Astrocyte of the spinal cord (primary cell): ENCODE results near the gene ASXL2.

Experiments used
- DNase-seq: peaks from one replicate; pipeline ENCODE4 v3.0.0; 2011; ENCODE audit warnings: low read depth, low spot score
- H3K4me3 ChIP-seq: 2 replicates; pipeline ENCODE4 v1.5.1; 2011; ENCODE audit warnings: low read depth, mild to moderate bottlenecking, low read length, moderate library complexity
- in situ Hi-C: cut with HindIII; loops from 2 replicates; pipeline ENCODE4 v1.10.0; 2017; ENCODE audit warnings: low sequenced_read_pairs
- TF ChIP-seq, protein P1 (sequence below): IDR thresholded peaks from 2 replicates; pipeline ENCODE4 v1.5.1; 2012; ENCODE audit warnings: low read depth, mild to moderate bottlenecking, low read length, inconsistent platforms

Gene ASXL2

DNA sequence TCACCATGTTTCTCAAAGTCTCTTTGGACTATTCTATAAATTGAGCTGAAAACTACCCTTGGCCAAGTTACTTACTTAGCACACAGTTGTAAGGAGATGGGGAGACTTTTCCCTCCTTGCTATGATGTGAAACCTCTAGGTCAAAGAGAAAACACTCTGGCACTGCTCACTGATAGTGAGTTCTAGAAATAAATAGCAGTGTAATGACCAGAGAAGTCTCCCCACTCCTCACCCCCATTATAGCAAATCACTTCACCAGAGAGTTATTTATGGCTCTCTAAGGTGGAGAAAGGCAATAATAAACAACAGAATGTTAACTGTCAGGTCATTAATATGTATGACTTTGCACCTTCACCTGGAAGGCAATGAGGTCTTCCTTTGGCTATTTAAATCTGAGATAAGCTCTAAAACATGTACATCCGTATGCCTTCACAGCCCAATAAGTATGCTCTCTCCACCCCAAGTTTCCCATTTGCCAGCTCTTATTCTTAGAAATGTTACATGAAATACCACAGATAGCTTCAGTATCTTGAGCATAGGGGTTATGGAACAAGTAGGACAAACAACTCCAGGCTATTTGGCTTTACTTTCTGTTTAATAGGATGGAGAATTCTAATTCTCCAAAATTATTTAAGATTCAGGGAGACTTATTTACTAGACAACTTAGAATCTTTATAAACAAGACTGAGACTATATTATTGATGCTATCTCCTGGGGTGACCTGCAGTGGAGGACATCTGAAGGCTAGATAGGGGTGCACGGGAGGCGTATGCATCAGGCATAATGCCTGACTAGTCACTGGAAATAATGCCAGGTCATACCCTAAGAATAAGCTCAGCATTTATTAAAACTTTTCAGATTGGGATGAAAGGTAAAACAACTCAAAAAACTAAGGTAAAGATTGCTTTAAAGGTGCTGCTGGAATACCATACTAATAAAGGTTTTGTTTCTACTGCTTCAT, 139.6 kb downstream of the ASXL2 start:
- TF ChIP-seq, protein P1, sequence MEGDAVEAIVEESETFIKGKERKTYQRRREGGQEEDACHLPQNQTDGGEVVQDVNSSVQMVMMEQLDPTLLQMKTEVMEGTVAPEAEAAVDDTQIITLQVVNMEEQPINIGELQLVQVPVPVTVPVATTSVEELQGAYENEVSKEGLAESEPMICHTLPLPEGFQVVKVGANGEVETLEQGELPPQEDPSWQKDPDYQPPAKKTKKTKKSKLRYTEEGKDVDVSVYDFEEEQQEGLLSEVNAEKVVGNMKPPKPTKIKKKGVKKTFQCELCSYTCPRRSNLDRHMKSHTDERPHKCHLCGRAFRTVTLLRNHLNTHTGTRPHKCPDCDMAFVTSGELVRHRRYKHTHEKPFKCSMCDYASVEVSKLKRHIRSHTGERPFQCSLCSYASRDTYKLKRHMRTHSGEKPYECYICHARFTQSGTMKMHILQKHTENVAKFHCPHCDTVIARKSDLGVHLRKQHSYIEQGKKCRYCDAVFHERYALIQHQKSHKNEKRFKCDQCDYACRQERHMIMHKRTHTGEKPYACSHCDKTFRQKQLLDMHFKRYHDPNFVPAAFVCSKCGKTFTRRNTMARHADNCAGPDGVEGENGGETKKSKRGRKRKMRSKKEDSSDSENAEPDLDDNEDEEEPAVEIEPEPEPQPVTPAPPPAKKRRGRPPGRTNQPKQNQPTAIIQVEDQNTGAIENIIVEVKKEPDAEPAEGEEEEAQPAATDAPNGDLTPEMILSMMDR: no peak
- no peak overlapping the region for H3K4me3 ChIP-seq
- in situ Hi-C loops: no loop called here
- no peak for DNase-seq

DNA sequence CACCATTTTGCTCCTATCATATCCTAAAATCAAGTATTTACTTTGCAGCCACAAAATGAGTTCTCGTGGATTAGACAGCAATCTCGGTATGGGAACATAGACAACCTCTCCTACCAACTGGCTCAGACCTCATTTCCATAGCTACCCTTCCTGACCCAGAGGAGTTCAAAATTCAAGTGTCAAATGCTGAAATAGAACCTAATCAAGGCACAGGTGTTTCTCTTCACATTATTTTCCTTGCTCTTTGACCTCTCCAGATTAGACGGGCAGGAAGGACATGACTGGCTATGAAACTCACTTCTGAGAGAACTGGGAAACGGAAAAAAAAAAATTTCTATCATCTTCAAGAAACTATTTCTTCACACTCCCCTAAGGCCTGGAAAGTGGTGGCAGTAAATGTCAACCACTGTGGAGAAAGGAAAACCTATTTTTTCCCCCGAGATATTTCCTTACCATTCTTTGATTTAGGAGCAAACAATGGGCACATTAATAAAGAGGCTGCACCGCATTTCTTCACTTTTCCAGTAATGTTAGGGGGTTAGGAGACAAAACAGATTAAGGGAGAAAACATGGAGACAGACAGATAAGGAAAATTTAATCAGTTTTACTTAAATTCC, 141.3 kb downstream of the ASXL2 start:
- H3K4me3 ChIP-seq: no peak overlapping the region
- in situ Hi-C loops: no loop called here
- TF ChIP-seq, protein P1: no peak
- no peak for DNase-seq

DNA sequence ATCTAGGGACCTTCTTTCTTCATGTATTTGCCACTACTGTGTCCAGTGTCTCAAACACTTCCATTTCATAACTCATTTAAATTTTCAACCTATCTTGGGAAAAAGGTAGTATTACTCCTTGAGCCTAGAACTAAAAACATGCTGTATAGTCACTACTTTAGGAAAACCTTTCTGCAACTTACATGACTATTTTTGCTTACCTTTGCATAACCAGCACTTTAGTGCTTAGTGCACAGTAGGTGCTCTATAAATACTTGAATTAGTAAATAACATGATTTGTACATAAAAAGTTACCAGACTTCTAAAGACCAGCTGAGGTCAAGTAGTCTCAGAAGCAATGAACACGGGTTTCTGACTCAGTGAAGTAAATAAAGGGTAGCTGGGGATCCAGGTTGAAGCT, 142.5 kb downstream of the ASXL2 start:
- no peak for DNase-seq
- in situ Hi-C loops: no loop called here
- TF ChIP-seq, protein P1: no peak
- H3K4me3 ChIP-seq: no peak overlapping the region

DNA sequence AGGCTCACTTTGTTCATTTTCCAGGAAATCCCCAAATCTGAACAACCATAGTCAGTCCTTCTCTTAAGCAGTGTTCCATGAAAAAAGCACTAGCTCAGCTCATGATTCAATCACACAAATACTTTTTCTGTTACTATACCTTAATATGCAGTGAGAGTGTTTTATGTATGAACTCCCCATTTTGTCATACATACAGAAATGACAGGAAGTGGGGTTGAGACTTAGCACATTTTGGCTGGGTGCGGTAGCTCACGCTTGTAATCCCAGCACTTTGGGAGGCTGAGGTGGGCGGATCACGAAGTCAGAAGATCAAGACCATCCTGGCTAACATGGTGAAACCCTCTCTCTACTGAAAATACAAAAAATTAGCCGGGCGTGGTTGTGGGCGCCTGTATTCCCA, 149.7 kb downstream of the ASXL2 start:
- H3K4me3 ChIP-seq: no peak overlapping the region
- in situ Hi-C loops: no loop called here
- DNase-seq: no peak
- TF ChIP-seq, protein P1: no peak

DNA sequence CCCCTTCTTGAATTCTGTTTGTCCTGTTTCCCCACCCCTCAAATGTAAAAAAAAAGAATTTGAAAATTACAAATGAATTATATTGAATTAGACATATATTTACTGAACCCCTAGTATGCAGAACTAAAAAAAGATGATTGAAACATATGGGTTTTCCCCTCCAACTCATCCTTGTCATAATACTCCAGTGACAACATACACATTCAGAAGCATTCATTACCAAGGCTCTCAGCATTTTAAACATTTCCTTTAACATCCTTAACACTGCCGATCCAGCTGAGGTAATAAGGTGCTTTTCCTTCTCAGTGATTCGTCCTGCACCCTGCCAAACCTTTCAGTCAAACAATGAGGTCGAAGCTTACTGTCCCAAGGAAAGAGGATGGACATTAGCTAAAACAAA, 151.8 kb downstream of the ASXL2 start:
- DNase-seq: no peak
- TF ChIP-seq, protein P1: no peak

DNA sequence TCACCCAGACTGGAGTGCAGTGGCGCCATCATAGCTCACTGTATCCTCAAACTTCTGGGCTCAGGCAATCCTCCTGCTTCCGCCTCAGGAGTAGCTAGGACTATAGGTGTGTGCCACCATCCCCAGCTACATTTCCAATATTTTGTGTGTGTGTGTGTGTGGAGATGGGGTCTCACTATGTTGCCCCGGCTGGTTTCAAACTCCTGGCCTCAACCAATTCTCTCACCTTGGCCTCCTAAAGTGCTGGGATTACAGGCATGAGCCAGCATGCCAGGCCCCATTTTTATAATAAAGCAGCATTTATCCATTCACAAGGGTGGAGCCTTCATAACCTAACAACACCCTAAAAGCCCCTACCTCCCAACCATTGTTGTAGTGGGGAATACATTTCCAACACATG, 152.4 kb downstream of the ASXL2 start:
- H3K4me3 ChIP-seq: no peak overlapping the region
- TF ChIP-seq, protein P1: no peak
- in situ Hi-C loops: no loop called here
- no peak for DNase-seq

More for the DNA sequence above, 151.8 kb downstream of the ASXL2 start:
- in situ Hi-C loops: no loop called here
- no peak overlapping the region for H3K4me3 ChIP-seq
